ENCODE results near the gene ATP6V1A. TPM values are rescaled to one million over a fixed set of nuclear protein-coding genes. Genes with fewer than 3 reads are reported as not detected.
"Not testable (repeated sequence)": the region's sequence is repeated elsewhere in the genome, so short reads cannot be mapped to it uniquely, and the experiment has no call there.

The ATP6V1A gene
- total RNA-seq, 2 experiments from 2014 or later, result 45.2 to 48.3 TPM

DNA sequence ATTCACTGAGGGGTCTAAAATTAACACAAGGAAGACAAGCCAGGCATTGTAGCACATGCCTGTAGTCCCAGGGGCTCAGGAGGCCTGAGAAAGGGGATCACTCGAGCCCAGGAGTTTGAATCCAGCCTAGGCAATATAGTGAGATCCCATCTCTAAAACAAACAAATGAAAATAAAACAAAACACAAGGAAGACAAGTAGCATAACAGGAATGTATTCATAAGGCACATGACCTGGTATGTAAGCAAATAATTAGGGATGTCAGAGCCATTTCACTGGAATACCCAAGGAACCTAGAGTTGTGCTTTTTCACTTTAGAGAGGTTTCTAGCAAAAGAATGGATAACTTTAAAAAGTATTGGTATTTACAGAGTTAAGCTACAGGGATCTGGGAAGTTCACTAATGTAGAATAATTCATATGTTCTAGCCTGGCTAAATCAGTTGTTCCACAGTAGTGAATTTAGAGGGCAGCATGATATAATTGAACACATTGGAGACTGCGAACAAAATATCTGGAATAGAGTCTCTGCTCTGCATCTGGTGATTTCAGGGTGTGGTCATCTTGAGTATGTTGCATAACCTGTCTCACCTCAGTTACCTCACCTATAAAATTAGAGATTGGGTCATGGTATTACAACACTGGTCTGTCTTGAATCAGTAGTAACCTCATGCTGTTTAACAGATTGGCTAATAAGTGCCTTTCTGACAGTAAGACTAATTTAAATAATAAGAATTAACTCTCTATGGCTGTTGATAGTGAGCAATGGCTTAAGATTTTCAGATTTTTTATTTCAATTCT, 101.0 kb downstream of the ATP6V1A start:
- Mint-ChIP-seq H3K4me1 (no peaks in the 10 kb centered on the region), H3K4me3 (no peak overlapping the region), H3K27ac (no peak overlapping the region), H3K9me3 (ENCODE audit: low read depth) (no peaks in the 10 kb centered on the region), H3K27me3 (no peaks in the 10 kb centered on the region), H3K36me3 (ENCODE audit: low read depth) (no peaks in the 10 kb centered on the region)
- CTCF ChIA-PET, result interaction anchor here (0.9 to 1.1 kb wide), 2 partner anchors 63 to 103 kb away, joined by 3 to 4 read pairs; no protein-coding TSS in a partner anchor
- DNase-seq, result no peak
- POLR2A ChIA-PET, result no interaction called here
- intact Hi-C loops (cut with DNase I, micrococcal nuclease), result loop anchor here in 1 of 2 experiments (10.0 kb wide), 2 partner anchors 567 to 1967 kb away; no protein-coding TSS in a partner anchor
- no peak for ATAC-seq

DNA sequence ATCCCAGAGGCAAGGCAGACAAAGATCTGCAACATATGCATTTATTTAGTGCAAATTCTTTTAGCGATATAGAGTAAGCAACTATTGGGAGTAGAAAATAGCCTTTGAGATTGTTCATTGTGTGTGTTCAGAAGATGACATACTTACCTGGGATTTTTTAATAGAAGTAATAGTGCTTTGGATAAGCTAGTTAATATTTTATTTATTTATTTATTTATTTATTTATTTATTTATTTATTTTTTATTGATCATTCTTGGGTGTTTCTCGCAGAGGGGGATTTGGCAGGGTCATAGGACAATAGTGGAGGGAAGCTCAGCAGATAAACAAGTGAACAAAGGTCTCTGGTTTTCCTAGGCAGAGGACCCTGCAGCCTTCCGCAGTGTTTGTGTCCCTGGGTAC, 102.2 kb downstream of the ATP6V1A start:
- H3K9me3 Mint-ChIP-seq (ENCODE audit: low read depth); H3K4me3 Mint-ChIP-seq; H3K36me3 Mint-ChIP-seq (ENCODE audit: low read depth); DNase-seq; POLR2A ChIA-PET; H3K4me1 Mint-ChIP-seq; H3K27me3 Mint-ChIP-seq; ATAC-seq; H3K27ac Mint-ChIP-seq: not testable (repeated sequence)
- intact Hi-C loops (cut with DNase I, micrococcal nuclease), result loop anchor here in 1 of 2 experiments (10.0 kb wide), 2 partner anchors 566 to 1966 kb away; no protein-coding TSS in a partner anchor
- CTCF ChIA-PET, result interaction anchor here (0.6 kb wide), 1 partner anchor 197 kb away, joined by 4 read pairs; no protein-coding TSS in a partner anchor

GRCh38 chr3:113849841-113850240, 103.0 kb downstream of the ATP6V1A start:
- H3K9me3 Mint-ChIP-seq (ENCODE audit: low read depth); CTCF ChIA-PET; H3K36me3 Mint-ChIP-seq (ENCODE audit: low read depth); H3K27me3 Mint-ChIP-seq; DNase-seq; ATAC-seq; H3K4me3 Mint-ChIP-seq; H3K4me1 Mint-ChIP-seq; H3K27ac Mint-ChIP-seq: not testable (repeated sequence)
- intact Hi-C loops (cut with DNase I, micrococcal nuclease), result loop anchor here in 1 of 2 experiments (10.0 kb wide), 2 partner anchors 565 to 1965 kb away; no protein-coding TSS in a partner anchor
- POLR2A ChIA-PET, result interaction anchor here (0.6 kb wide), 1 partner anchor 119 kb away, joined by 6 read pairs; no protein-coding TSS in a partner anchor

DNA sequence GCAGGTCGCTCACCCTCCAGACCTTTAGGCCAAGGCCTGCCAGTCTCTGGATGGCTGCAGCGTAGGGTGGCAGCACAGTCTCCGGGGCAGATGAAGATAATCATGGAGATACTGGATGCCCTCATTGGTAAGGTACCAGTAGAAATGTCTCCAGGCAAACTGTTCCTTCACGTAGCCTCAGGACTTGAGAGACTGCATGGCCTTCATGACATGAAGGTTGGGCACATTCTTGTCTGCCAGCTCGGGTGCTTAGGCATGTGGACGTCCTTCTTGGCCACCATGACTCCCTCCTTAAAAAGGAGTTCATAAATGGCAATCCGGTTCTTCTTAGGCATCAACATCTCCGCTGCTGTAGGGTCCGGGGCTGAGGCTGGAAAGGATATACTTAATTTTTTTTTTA, 103.6 kb downstream of the ATP6V1A start:
- H3K4me1 Mint-ChIP-seq; H3K36me3 Mint-ChIP-seq (ENCODE audit: low read depth); intact Hi-C loops (cut with DNase I, micrococcal nuclease); ATAC-seq; H3K27me3 Mint-ChIP-seq; DNase-seq; POLR2A ChIA-PET; H3K27ac Mint-ChIP-seq; H3K4me3 Mint-ChIP-seq; CTCF ChIA-PET; H3K9me3 Mint-ChIP-seq (ENCODE audit: low read depth): not testable (repeated sequence)

- H3K27ac Mint-ChIP-seq, result no peak overlapping the region
- no peak for DNase-seq
- intact Hi-C loops (cut with DNase I, micrococcal nuclease), result no loop called here
- ChIA-PET CTCF (interaction anchor here (1.4 to 1.6 kb wide), 2 partner anchors 13 to 19 kb away, joined by 3 read pairs; partner anchors contain the start of gene GRAMD1C), POLR2A (interaction anchor here (0.6 kb wide), 1 partner anchor 116 kb away, joined by 3 read pairs; no protein-coding TSS in a partner anchor)
- no peaks in the 10 kb centered on the region for H3K36me3 Mint-ChIP-seq (ENCODE audit: low read depth)
- no peak for ATAC-seq
- no peaks in the 10 kb centered on the region for H3K9me3 Mint-ChIP-seq (ENCODE audit: low read depth)
- H3K4me3 Mint-ChIP-seq, result no peak overlapping the region
- peaks cover 2% of the 10 kb centered on the region for H3K27me3 Mint-ChIP-seq
- no peaks in the 10 kb centered on the region for H3K4me1 Mint-ChIP-seq
Observed at GRCh38 chr3:113852506-113852905, 105.7 kb downstream of the ATP6V1A start.

Other genes with a start within 250 kb of the ATP6V1A start
- gene SPICE1, start 231.9 kb upstream of the ATP6V1A start, total RNA-seq, result 10 to 100 TPM; 31.9 to 32.8 TPM
- gene SIDT1, start 214.5 kb upstream of the ATP6V1A start, total RNA-seq, result 10 to 100 TPM; 19.0 to 19.7 TPM
- gene USF3, start 50.4 kb upstream of the ATP6V1A start, total RNA-seq, result 10 to 100 TPM; 12.9 to 19.6 TPM
- gene NAA50, start 786 bp upstream of the ATP6V1A start, total RNA-seq, result 100 to 1,000 TPM in 1 of 2 experiments, 10 to 100 TPM in 1; 97.1 to 122 TPM
- under 1 TPM; 0.87 to 0.97 TPM for gene GRAMD1C, start 91.8 kb downstream of the ATP6V1A start, total RNA-seq
- gene ZDHHC23, start 201.0 kb downstream of the ATP6V1A start, total RNA-seq, result 1 to 10 TPM; 4.5 to 5.1 TPM